GM18868 (cell line): ENCODE measurements around the gene NEURL2.
"Not testable (repeated sequence)": the region's sequence is repeated elsewhere in the genome, so short reads cannot be mapped to it uniquely, and the experiment has no call there.

Experiments
- ATAC-seq: cut with Tn5 transposase; IDR thresholded peaks from one replicate; pipeline ENCODE4 v1.9.1; 2021; ENCODE audit warnings: mild to moderate bottlenecking, moderate library complexity; ENCODE audit not compliant: unreplicated experiment

NEURL2 gene

GRCh38 chr20:45890985-45891983 lies at the start of gene NEURL2, which contains the start of gene CTSA:
TSS of gene NEURL2 (minus strand) at chr20:45891208. CDS start at chr20:45890991, 217 bp downstream.
TSS of gene CTSA (plus strand) at chr20:45891335. CDS start at chr20:45891569, 234 bp downstream.
- ATAC-seq, result peak; percentile 81

GRCh38 chr20:45940469-45940868 lies 49.5 kb upstream of the NEURL2 start:
- no peak for ATAC-seq

GRCh38 chr20:45940053-45940452 lies 49.0 kb upstream of the NEURL2 start:
- ATAC-seq, result no peak

GRCh38 chr20:45938727-45939438 lies 47.9 kb upstream of the NEURL2 start:
- ATAC-seq, result no peak

- ATAC-seq, result no peak
Observed at GRCh38 chr20:45937765-45938164, 46.8 kb upstream of the NEURL2 start.

DNA sequence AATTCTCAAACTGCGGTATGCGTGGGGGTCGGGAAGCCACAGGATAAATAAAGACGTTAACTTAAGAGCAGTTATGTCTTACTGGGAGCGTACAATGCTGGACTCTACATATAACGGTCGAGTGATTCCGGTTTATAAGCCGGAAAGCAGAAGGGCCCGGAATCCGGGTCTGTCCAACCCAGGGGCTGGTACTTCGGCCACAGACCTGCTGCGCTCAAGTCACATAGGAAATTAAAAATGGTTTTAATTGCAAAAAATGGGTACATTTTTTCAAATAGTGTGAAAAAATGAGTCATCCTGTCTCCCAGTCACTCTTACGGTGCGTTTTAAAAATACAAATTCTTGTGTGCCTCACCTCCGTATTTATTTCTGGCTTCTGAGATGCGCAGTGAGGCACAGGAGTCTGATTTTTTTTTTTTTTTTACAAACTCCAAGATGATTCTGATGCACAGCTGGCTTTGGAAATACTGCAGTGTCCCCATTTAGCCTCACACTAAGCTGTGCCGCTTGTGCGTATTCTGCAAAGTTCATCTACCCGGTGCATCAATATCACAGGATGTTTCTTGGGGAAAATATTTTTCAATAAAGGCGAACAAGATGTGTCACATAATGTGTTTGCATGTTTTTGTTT lies 44.5 kb upstream of the NEURL2 start:
- peak; percentile 7 for ATAC-seq

DNA sequence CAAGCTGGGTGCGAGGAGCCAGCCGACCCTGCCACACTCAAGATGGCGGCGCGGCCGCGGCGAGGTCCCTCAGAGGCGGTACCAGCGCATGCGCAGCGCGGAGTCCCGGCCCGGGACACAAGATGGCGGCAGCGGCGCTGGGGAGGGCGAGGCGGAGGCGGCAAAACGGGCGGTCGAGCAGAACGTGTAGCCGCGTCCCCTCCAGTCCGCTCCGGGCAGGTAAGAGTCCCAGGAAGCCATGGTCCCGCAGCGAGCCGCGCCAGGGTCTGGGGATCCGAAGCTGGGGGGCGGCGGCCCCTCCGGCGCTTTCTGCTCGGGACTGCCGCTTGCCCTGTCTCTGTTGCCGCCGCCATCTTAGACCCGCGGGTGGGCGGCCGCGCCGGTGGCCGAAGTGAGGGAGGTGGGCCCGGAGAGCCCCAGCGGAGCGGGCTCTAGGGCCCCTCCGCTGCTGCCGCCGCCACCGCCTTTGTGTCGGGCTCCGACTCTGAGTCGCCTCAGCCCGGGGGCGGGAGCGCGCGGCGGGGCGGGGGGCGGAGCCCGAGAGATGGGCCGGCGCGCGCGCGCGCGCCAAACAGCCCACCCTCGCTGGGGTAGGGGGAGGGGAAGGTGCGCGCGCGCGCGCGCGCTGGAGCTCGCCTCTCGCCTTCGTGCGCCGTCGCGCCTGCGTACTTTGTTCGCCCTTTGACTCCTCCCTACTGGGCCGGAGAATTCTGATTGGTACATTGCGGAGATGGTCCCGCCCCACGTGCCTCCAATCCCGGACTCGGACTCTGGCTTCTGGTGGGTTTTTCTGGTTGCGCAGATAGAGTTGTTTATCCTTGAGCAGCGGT lies 43.8 kb upstream of the NEURL2 start, which contains the start of gene PCIF1:
Gene PCIF1, plus strand, starts transcription at position 98 of the 830 bp plus-strand sequence. CDS start 4,317 bp downstream, outside the sequence.
- ATAC-seq, result peak; percentile 78

GRCh38 chr20:45934046-45934585 lies 43.1 kb upstream of the NEURL2 start:
- ATAC-seq, result peak; percentile 10

- ATAC-seq, result peak; percentile 29
Observed at GRCh38 chr20:45933266-45934045, 42.4 kb upstream of the NEURL2 start.

DNA sequence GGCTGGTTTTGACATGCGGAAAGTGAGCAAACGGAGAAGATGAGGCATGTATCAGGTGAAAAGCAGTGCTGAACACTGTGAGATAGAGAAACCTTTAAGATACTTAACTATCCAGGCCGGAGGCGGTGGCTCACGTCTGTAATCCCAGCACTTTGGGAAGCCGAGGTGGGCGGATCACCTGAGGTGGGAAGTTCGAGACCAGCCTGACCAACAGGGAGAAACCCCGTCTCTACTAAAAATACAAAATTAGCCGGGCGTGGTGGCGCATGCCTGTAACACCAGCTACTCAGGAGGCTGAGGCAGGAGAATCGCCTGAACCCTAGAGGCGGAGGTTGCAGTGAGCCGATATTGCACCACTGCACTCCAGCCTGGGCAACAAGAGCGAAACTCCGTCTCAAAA lies 40.7 kb upstream of the NEURL2 start:
- ATAC-seq, result not testable (repeated sequence)

GRCh38 chr20:45927071-45927878 lies 36.3 kb upstream of the NEURL2 start:
- ATAC-seq, result no peak

DNA sequence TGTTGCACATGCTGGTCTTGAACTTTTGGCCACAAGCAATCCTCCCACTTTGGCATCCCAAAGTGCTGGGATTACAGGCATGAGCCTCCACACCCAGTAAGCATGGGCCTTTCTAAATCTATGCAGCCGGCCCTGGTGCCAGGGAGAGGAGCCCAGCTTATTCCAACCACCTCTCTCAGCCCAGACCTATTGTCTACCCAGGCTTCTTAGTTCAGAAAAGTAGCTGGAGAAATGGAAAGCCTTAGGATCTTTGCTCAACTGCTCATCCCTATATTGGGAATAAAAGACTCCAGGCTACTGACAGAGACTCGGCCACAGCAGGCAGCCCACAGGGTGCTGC lies 35.7 kb upstream of the NEURL2 start:
- no peak for ATAC-seq

- no peak for ATAC-seq
Observed at GRCh38 chr20:45925821-45926506, 35.0 kb upstream of the NEURL2 start.

GRCh38 chr20:45924391-45925261 lies 33.6 kb upstream of the NEURL2 start:
- ATAC-seq, result no peak

GRCh38 chr20:45921337-45922189 lies 30.6 kb upstream of the NEURL2 start:
- no peak for ATAC-seq
